ENCODE measurements around the gene CHCHD6.

The CHCHD6 gene

GRCh38 chr3:126983653-126984390, 279.8 kb downstream of the CHCHD6 start:
- DNase-seq: peak; percentile 33

GRCh38 chr3:126984391-126985131, 280.5 kb downstream of the CHCHD6 start:
- DNase-seq: no peak

GRCh38 chr3:126985132-126985985, 281.3 kb downstream of the CHCHD6 start:
- DNase-seq: peak; percentile 14

- peak; percentile 56 for DNase-seq
These were observed 282.0 kb downstream of the CHCHD6 start for GRCh38 chr3:126986001-126986400.

- no peak for DNase-seq
These were observed 283.1 kb downstream of the CHCHD6 start for GRCh38 chr3:126987129-126987528.

GRCh38 chr3:126987596-126987995, 283.6 kb downstream of the CHCHD6 start:
- no peak for DNase-seq

- no peak for DNase-seq
These were observed 284.5 kb downstream of the CHCHD6 start for GRCh38 chr3:126988451-126989021.

- DNase-seq: no peak
These were observed 285.4 kb downstream of the CHCHD6 start for GRCh38 chr3:126989316-126990023.

GRCh38 chr3:126990024-126990700, 286.1 kb downstream of the CHCHD6 start:
- DNase-seq: no peak

GRCh38 chr3:126990890-126991289, 286.9 kb downstream of the CHCHD6 start:
- no peak for DNase-seq

GRCh38 chr3:126991366-126992200, 287.5 kb downstream of the CHCHD6 start:
- no peak for DNase-seq

- no peak for DNase-seq
These were observed 288.2 kb downstream of the CHCHD6 start for GRCh38 chr3:126992216-126992615.

- no peak for DNase-seq
These were observed 288.7 kb downstream of the CHCHD6 start for GRCh38 chr3:126992776-126993175.

GRCh38 chr3:126993436-126993835, 289.4 kb downstream of the CHCHD6 start:
- DNase-seq: no peak

- no peak for DNase-seq
These were observed 290.7 kb downstream of the CHCHD6 start for GRCh38 chr3:126994661-126995245.

GRCh38 chr3:126995254-126995780, 291.3 kb downstream of the CHCHD6 start:
- no peak for DNase-seq

GRCh38 chr3:126995926-126996512, 292.0 kb downstream of the CHCHD6 start:
- DNase-seq: no peak

- no peak for DNase-seq
These were observed 292.9 kb downstream of the CHCHD6 start for GRCh38 chr3:126996905-126997304.

GRCh38 chr3:126997455-126998038, 293.5 kb downstream of the CHCHD6 start:
- no peak for DNase-seq

All from NCI-H1105 treated with DMSO at 0.1 percent for 48 hours (cell line).